ENCODE measurements around the gene AGAP1.

DNA sequence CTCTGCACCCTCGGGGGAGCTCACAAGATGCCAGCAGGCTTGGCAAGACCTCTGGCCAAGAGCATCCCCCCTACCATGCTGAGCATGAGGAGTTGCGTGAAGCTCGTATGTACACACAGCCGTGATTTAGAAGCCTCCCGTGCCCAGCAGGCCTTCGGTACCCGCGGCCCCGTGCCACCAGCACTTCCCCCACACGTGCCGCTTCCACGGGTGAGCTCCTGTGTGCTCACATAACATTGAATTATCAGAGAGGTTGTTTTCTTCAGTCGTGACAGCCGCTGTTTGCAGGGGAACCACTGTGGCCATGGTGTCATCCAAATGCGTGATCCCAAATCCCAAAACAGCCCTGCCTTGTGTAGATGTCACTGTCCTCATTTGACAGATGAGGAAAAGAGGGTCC lies 621.1 kb downstream of the AGAP1 start:
- TF ChIP-seq, protein P1, sequence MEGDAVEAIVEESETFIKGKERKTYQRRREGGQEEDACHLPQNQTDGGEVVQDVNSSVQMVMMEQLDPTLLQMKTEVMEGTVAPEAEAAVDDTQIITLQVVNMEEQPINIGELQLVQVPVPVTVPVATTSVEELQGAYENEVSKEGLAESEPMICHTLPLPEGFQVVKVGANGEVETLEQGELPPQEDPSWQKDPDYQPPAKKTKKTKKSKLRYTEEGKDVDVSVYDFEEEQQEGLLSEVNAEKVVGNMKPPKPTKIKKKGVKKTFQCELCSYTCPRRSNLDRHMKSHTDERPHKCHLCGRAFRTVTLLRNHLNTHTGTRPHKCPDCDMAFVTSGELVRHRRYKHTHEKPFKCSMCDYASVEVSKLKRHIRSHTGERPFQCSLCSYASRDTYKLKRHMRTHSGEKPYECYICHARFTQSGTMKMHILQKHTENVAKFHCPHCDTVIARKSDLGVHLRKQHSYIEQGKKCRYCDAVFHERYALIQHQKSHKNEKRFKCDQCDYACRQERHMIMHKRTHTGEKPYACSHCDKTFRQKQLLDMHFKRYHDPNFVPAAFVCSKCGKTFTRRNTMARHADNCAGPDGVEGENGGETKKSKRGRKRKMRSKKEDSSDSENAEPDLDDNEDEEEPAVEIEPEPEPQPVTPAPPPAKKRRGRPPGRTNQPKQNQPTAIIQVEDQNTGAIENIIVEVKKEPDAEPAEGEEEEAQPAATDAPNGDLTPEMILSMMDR (IDR thresholded peaks at IDR 0.05): no peak
- TF ChIP-seq POLR2A (IDR thresholded peaks at IDR 0.05) (no peak), EP300 (IDR thresholded peaks at IDR 0.05) (no peak)
